ENCODE data around the gene PGAP6. TPM values are rescaled to one million over a fixed set of nuclear protein-coding genes. Genes with fewer than 3 reads are reported as not detected.

Gene PGAP6
- total and polyA plus RNA-seq, 2 of the 13 experiments (the other 11 are each of a cell fraction or from before 2014, with no cell fraction given): 52.7 to 136 TPM

DNA sequence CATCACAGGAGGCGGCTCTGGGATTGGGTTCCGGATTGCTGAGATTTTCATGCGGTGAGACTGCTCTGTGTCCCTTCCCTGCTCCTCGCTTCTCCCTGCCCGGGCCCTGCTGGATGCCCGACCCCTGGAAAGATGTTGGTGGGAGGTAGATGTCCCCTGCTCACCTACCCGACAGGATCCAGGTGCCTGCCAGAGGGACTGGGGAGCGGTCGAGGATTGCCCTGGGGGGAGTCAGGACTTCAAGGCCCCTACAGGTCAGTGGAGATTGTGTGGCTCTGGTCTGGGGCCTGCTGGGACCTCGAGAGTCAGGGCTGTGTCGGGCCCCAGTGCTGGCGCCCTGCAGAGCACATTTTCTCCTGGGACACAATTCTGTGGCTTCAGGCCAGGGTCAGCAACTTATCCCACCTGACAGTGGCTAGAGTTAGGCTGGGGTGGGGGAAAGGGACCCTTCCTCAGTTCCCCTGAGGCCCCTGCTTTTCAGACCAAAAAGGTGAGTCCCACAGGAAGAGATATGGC lies 23.3 kb upstream of the PGAP6 start (continued):
- TF ChIP-seq HHEX (CRISPR knock-in tag; IDR thresholded peaks at IDR 0.05) (no peak), ZNF121 (CRISPR knock-in tag; IDR thresholded peaks at IDR 0.05) (no peak), RBFOX2 (IDR thresholded peaks at IDR 0.05; ENCODE audit: low read depth, low read length) (peak; percentile 52), NFRKB (IDR thresholded peaks at IDR 0.05) (no peak), ZNF251 (CRISPR knock-in tag; IDR thresholded peaks at IDR 0.05) (no peak), ZSCAN22 (CRISPR knock-in tag; IDR thresholded peaks at IDR 0.05) (no peak), KDM1A (CRISPR knock-in tag; IDR thresholded peaks at IDR 0.05) (no peak), GATAD2A (CRISPR knock-in tag; IDR thresholded peaks at IDR 0.05) (no peak), ZSCAN21 (CRISPR knock-in tag; IDR thresholded peaks at IDR 0.05; ENCODE audit: borderline replicate concordance) (no peak), ZNF619 (CRISPR knock-in tag; IDR thresholded peaks at IDR 0.05) (no peak), SOX13 (IDR thresholded peaks at IDR 0.05) (no peak), SOX13 (CRISPR knock-in tag; conservative IDR thresholded peaks at IDR 0.05 in 1 of 2, IDR thresholded peaks at IDR 0.05 in 1 of 2) (no peak), ZNF772 (CRISPR knock-in tag; IDR thresholded peaks at IDR 0.05) (0 out of 2 replicates have a peak, but pooled peaks have one; percentile 30)
- TF ChIP-seq, protein P1, sequence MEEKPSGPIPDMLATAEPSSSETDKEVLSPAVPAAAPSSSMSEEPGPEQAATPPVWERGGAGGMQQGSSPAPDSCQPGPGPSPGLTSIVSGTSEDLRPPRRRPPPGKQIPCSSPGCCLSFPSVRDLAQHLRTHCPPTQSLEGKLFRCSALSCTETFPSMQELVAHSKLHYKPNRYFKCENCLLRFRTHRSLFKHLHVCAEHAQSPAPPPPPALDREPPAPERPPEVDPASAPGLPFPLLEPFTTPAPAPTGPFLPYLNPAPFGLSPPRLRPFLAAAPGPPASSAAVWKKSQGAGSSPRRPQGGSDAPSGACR (CRISPR knock-in tag; IDR thresholded peaks at IDR 0.05): no peak
- TF ChIP-seq, protein P2, sequence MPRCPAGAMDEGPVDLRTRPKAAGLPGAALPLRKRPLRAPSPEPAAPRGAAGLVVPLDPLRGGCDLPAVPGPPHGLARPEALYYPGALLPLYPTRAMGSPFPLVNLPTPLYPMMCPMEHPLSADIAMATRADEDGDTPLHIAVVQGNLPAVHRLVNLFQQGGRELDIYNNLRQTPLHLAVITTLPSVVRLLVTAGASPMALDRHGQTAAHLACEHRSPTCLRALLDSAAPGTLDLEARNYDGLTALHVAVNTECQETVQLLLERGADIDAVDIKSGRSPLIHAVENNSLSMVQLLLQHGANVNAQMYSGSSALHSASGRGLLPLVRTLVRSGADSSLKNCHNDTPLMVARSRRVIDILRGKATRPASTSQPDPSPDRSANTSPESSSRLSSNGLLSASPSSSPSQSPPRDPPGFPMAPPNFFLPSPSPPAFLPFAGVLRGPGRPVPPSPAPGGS (CRISPR knock-in tag; IDR thresholded peaks at IDR 0.05): no peak
- TF ChIP-seq, protein P3, sequence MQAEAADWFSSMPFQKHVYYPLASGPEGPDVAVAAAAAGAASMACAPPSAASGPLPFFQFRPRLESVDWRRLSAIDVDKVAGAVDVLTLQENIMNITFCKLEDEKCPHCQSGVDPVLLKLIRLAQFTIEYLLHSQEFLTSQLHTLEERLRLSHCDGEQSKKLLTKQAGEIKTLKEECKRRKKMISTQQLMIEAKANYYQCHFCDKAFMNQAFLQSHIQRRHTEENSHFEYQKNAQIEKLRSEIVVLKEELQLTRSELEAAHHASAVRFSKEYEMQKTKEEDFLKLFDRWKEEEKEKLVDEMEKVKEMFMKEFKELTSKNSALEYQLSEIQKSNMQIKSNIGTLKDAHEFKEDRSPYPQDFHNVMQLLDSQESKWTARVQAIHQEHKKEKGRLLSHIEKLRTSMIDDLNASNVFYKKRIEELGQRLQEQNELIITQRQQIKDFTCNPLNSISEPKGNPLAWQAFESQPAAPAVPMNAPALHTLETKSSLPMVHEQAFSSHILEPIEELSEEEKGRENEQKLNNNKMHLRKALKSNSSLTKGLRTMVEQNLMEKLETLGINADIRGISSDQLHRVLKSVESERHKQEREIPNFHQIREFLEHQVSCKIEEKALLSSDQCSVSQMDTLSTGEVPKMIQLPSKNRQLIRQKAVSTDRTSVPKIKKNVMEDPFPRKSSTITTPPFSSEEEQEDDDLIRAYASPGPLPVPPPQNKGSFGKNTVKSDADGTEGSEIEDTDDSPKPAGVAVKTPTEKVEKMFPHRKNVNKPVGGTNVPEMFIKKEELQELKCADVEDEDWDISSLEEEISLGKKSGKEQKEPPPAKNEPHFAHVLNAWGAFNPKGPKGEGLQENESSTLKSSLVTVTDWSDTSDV (CRISPR knock-in tag; IDR thresholded peaks at IDR 0.05): 0 out of 2 replicates have a peak, but pooled peaks have one; percentile 53
- TF ChIP-seq, protein P4, sequence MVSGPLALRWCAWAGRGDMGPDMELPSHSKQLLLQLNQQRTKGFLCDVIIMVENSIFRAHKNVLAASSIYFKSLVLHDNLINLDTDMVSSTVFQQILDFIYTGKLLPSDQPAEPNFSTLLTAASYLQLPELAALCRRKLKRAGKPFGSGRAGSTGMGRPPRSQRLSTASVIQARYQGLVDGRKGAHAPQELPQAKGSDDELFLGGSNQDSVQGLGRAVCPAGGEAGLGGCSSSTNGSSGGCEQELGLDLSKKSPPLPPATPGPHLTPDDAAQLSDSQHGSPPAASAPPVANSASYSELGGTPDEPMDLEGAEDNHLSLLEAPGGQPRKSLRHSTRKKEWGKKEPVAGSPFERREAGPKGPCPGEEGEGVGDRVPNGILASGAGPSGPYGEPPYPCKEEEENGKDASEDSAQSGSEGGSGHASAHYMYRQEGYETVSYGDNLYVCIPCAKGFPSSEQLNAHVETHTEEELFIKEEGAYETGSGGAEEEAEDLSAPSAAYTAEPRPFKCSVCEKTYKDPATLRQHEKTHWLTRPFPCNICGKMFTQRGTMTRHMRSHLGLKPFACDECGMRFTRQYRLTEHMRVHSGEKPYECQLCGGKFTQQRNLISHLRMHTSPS (CRISPR knock-in tag; IDR thresholded peaks at IDR 0.05; ENCODE audit: low read depth): no peak
- TF ChIP-seq, protein P5, sequence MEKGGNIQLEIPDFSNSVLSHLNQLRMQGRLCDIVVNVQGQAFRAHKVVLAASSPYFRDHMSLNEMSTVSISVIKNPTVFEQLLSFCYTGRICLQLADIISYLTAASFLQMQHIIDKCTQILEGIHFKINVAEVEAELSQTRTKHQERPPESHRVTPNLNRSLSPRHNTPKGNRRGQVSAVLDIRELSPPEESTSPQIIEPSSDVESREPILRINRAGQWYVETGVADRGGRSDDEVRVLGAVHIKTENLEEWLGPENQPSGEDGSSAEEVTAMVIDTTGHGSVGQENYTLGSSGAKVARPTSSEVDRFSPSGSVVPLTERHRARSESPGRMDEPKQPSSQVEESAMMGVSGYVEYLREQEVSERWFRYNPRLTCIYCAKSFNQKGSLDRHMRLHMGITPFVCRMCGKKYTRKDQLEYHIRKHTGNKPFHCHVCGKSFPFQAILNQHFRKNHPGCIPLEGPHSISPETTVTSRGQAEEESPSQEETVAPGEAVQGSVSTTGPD (CRISPR knock-in tag; IDR thresholded peaks at IDR 0.05): no peak
- TF ChIP-seq, protein P6, sequence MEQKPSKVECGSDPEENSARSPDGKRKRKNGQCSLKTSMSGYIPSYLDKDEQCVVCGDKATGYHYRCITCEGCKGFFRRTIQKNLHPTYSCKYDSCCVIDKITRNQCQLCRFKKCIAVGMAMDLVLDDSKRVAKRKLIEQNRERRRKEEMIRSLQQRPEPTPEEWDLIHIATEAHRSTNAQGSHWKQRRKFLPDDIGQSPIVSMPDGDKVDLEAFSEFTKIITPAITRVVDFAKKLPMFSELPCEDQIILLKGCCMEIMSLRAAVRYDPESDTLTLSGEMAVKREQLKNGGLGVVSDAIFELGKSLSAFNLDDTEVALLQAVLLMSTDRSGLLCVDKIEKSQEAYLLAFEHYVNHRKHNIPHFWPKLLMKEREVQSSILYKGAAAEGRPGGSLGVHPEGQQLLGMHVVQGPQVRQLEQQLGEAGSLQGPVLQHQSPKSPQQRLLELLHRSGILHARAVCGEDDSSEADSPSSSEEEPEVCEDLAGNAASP (CRISPR knock-in tag; IDR thresholded peaks at IDR 0.05; ENCODE audit: borderline replicate concordance): no peak
- TF ChIP-seq, protein P7, sequence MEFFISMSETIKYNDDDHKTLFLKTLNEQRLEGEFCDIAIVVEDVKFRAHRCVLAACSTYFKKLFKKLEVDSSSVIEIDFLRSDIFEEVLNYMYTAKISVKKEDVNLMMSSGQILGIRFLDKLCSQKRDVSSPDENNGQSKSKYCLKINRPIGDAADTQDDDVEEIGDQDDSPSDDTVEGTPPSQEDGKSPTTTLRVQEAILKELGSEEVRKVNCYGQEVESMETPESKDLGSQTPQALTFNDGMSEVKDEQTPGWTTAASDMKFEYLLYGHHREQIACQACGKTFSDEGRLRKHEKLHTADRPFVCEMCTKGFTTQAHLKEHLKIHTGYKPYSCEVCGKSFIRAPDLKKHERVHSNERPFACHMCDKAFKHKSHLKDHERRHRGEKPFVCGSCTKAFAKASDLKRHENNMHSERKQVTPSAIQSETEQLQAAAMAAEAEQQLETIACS (CRISPR knock-in tag; IDR thresholded peaks at IDR 0.05): no peak
